Measurements from ENCODE around the gene TTC27.
"Not testable (repeated sequence)": the region's sequence is repeated elsewhere in the genome, so short reads cannot be mapped to it uniquely, and the experiment has no call there.

TTC27 gene

GRCh38 chr2:32812316-32812715 is 184.5 kb downstream of the TTC27 start:
- DNase-seq: no peak

GRCh38 chr2:32820088-32820487 is 192.2 kb downstream of the TTC27 start:
- DNase-seq: no peak

- DNase-seq: no peak
Measured at GRCh38 chr2:32820701-32821100, 192.9 kb downstream of the TTC27 start.

GRCh38 chr2:32824070-32824809 is 196.4 kb downstream of the TTC27 start:
- no peak for DNase-seq

- DNase-seq: no peak
Measured at GRCh38 chr2:32825291-32825712, 197.5 kb downstream of the TTC27 start.

- no peak for DNase-seq
Measured at GRCh38 chr2:32830196-32830595, 202.3 kb downstream of the TTC27 start.

- DNase-seq: no peak
Measured at GRCh38 chr2:32832821-32833220, 205.0 kb downstream of the TTC27 start.

- DNase-seq: no peak
Measured at GRCh38 chr2:32833709-32834108, 205.9 kb downstream of the TTC27 start.

GRCh38 chr2:32835148-32835547 is 207.3 kb downstream of the TTC27 start:
- no peak for DNase-seq

- DNase-seq: no peak
Measured at GRCh38 chr2:32836933-32837332, 209.1 kb downstream of the TTC27 start.

GRCh38 chr2:32838418-32838817 is 210.6 kb downstream of the TTC27 start:
- DNase-seq: no peak

GRCh38 chr2:32838949-32839348 is 211.1 kb downstream of the TTC27 start:
- DNase-seq: no peak

GRCh38 chr2:32841931-32842898 is 214.4 kb downstream of the TTC27 start:
- no peak for DNase-seq

- DNase-seq: no peak
Measured at GRCh38 chr2:32843699-32844098, 215.8 kb downstream of the TTC27 start.

GRCh38 chr2:32844253-32844652 is 216.4 kb downstream of the TTC27 start:
- DNase-seq: no peak

- DNase-seq: not testable (repeated sequence)
Measured at GRCh38 chr2:32846274-32846673, 218.4 kb downstream of the TTC27 start.

- no peak for DNase-seq
Measured at GRCh38 chr2:32847734-32848133, 219.9 kb downstream of the TTC27 start.

GRCh38 chr2:32849456-32850194 is 221.8 kb downstream of the TTC27 start:
- no peak for DNase-seq

- DNase-seq: no peak
Measured at GRCh38 chr2:32851777-32852439, 224.1 kb downstream of the TTC27 start.

GRCh38 chr2:32852856-32853255 is 225.0 kb downstream of the TTC27 start:
- DNase-seq: no peak

- DNase-seq: no peak
Measured at GRCh38 chr2:32856891-32857290, 229.0 kb downstream of the TTC27 start.

GRCh38 chr2:32858713-32859112 is 230.9 kb downstream of the TTC27 start:
- DNase-seq: no peak

GRCh38 chr2:32860385-32860784 is 232.5 kb downstream of the TTC27 start:
- no peak for DNase-seq

Data from HCEC 1CT (cell line).